Effector memory CD4-positive, alpha-beta T cell (primary cell): ENCODE data around the gene SUSD1.

Experiments
- DNase-seq, 3 donors: peaks; one replicate each; pipeline ENCODE4 v3.0.0-alpha.2; 2020
- H3K27ac ChIP-seq: 2 replicates; pipeline ENCODE4 v1.7.0; 2013; ENCODE audit warnings: mild to moderate bottlenecking, low read length, moderate library complexity; ENCODE audit not compliant: insufficient read depth, poor library complexity, severe bottlenecking
- H3K27me3 ChIP-seq: replicated peaks from 2 replicates; pipeline ENCODE4 v1.7.0; 2013; ENCODE audit warnings: mild to moderate bottlenecking, low read length; ENCODE audit not compliant: insufficient read depth, control insufficient read depth, poor library complexity, severe bottlenecking
- H3K36me3 ChIP-seq: 2 replicates; pipeline ENCODE4 v1.7.0; 2013; ENCODE audit warnings: mild to moderate bottlenecking, low read length, moderate library complexity; ENCODE audit not compliant: control insufficient read depth, insufficient read depth
- H3K4me1 ChIP-seq: 2 replicates; pipeline ENCODE4 v1.7.0; 2013; ENCODE audit warnings: low read length, mild to moderate bottlenecking; ENCODE audit not compliant: control insufficient read depth, insufficient read depth, poor library complexity, severe bottlenecking
- H3K4me3 ChIP-seq: 2 replicates; pipeline ENCODE4 v1.7.0; 2013; ENCODE audit warnings: low read length, low read depth, mild to moderate bottlenecking; ENCODE audit not compliant: insufficient read depth, poor library complexity, severe bottlenecking
- H3K9me3 ChIP-seq: 2 replicates; pipeline ENCODE4 v1.7.0; 2013; ENCODE audit warnings: mild to moderate bottlenecking, low read length, moderate library complexity; ENCODE audit not compliant: control insufficient read depth

SUSD1 gene

GRCh38 chr9:112021742-112022141 is 153.4 kb downstream of the SUSD1 start:
- Histone ChIP-seq H3K9me3 (no peaks in the 10 kb centered on the region), H3K4me1 (no peaks in the 10 kb centered on the region), H3K27ac (no peak overlapping the region), H3K4me3 (no peak overlapping the region), H3K36me3 (no peaks in the 10 kb centered on the region), H3K27me3 (no peaks in the 10 kb centered on the region)
- DNase-seq = no peak

- Histone ChIP-seq H3K36me3 (no peaks in the 10 kb centered on the region), H3K9me3 (no peaks in the 10 kb centered on the region), H3K4me1 (no peaks in the 10 kb centered on the region), H3K4me3 (no peak overlapping the region), H3K27ac (no peak overlapping the region), H3K27me3 (no peaks in the 10 kb centered on the region)
- no peak for DNase-seq
Observed at GRCh38 chr9:112020680-112021596, 154.2 kb downstream of the SUSD1 start.

GRCh38 chr9:112017878-112018277 is 157.2 kb downstream of the SUSD1 start:
- DNase-seq = no peak
- no peaks in the 10 kb centered on the region for H3K9me3 ChIP-seq
- no peaks in the 10 kb centered on the region for H3K4me1 ChIP-seq
- H3K36me3 ChIP-seq = no peaks in the 10 kb centered on the region
- no peaks in the 10 kb centered on the region for H3K27me3 ChIP-seq
- no peak overlapping the region for H3K27ac ChIP-seq
- H3K4me3 ChIP-seq = no peak overlapping the region

GRCh38 chr9:112015736-112016135 is 159.4 kb downstream of the SUSD1 start:
- no peak for DNase-seq
- no peak overlapping the region for H3K4me3 ChIP-seq
- no peaks in the 10 kb centered on the region for H3K4me1 ChIP-seq
- H3K27ac ChIP-seq = no peak overlapping the region
- no peaks in the 10 kb centered on the region for H3K27me3 ChIP-seq
- H3K36me3 ChIP-seq = no peaks in the 10 kb centered on the region
- H3K9me3 ChIP-seq = no peaks in the 10 kb centered on the region

GRCh38 chr9:112015149-112015548 is 159.9 kb downstream of the SUSD1 start:
- no peaks in the 10 kb centered on the region for H3K27me3 ChIP-seq
- no peak for DNase-seq

GRCh38 chr9:112013266-112013665 is 161.8 kb downstream of the SUSD1 start:
- no peak overlapping the region for H3K4me3 ChIP-seq
- H3K9me3 ChIP-seq = no peaks in the 10 kb centered on the region
- H3K27me3 ChIP-seq = no peaks in the 10 kb centered on the region
- H3K4me1 ChIP-seq = no peaks in the 10 kb centered on the region
- no peak for DNase-seq
- H3K27ac ChIP-seq = no peak overlapping the region
- no peaks in the 10 kb centered on the region for H3K36me3 ChIP-seq

More at GRCh38 chr9:112015149-112015548, 159.9 kb downstream of the SUSD1 start:
- Histone ChIP-seq H3K36me3 (no peaks in the 10 kb centered on the region), H3K4me3 (no peak overlapping the region), H3K27ac (no peak overlapping the region), H3K9me3 (no peaks in the 10 kb centered on the region), H3K4me1 (no peaks in the 10 kb centered on the region)

GRCh38 chr9:112012026-112012902 is 162.8 kb downstream of the SUSD1 start:
- Histone ChIP-seq H3K36me3 (no peaks in the 10 kb centered on the region), H3K4me1 (peaks cover 3% of the 10 kb centered on the region), H3K27ac (no peak overlapping the region), H3K4me3 (no peak overlapping the region), H3K27me3 (no peaks in the 10 kb centered on the region), H3K9me3 (no peaks in the 10 kb centered on the region)
- DNase-seq = no peak

- no peak overlapping the region for H3K27ac ChIP-seq
- peaks cover 3% of the 10 kb centered on the region for H3K4me1 ChIP-seq
- H3K36me3 ChIP-seq = no peaks in the 10 kb centered on the region
- no peak for DNase-seq
- no peaks in the 10 kb centered on the region for H3K9me3 ChIP-seq
- no peak overlapping the region for H3K4me3 ChIP-seq
- no peaks in the 10 kb centered on the region for H3K27me3 ChIP-seq
Observed at GRCh38 chr9:112011051-112011620, 164.0 kb downstream of the SUSD1 start.

- Histone ChIP-seq H3K36me3 (no peaks in the 10 kb centered on the region), H3K4me1 (peaks cover 3% of the 10 kb centered on the region), H3K27me3 (no peaks in the 10 kb centered on the region), H3K9me3 (no peaks in the 10 kb centered on the region), H3K27ac (no peak overlapping the region), H3K4me3 (no peak overlapping the region)
- DNase-seq = no peak
Observed at GRCh38 chr9:112010537-112010936, 164.6 kb downstream of the SUSD1 start.
